OCI-M2 (cell line): ENCODE data around the gene ZNF260.
A peak's percentile ranks its signal among the peaks of the same experiment; 100 is the strongest.
"Not testable (repeated sequence)": the region's sequence is repeated elsewhere in the genome, so short reads cannot be mapped to it uniquely, and the experiment has no call there.

ENCODE experiments used
- DNase-seq: peaks from one replicate; lab custom pipeline; 2025; ENCODE audit not compliant: unreplicated experiment; lab: John Stamatoyannopoulos, UW

The ZNF260 gene

GRCh38 chr19:36528194-36528920 lies at the start of gene ZNF260:
TSS of gene ZNF260 (minus strand) at chr19:36528271. CDS start at chr19:36515238, 13,033 bp downstream.
- peak; percentile 100 for DNase-seq

- DNase-seq, result no peak
Measured at GRCh38 chr19:36577271-36577996, 49.4 kb upstream of the ZNF260 start.

- DNase-seq, result no peak
Measured at GRCh38 chr19:36574741-36575140, 46.7 kb upstream of the ZNF260 start.

GRCh38 chr19:36573895-36574720 lies 46.0 kb upstream of the ZNF260 start:
- DNase-seq, result no peak

- peak; percentile 99 for DNase-seq
Measured at GRCh38 chr19:36573020-36573894, 45.2 kb upstream of the ZNF260 start, which contains the start of gene ZNF529. TSS of gene ZNF529 (minus strand) at chr19:36573292. CDS start at chr19:36572346, 946 bp downstream.

- DNase-seq, result no peak
Measured at GRCh38 chr19:36572593-36573019, 44.5 kb upstream of the ZNF260 start.

- DNase-seq, result no peak
Measured at GRCh38 chr19:36564391-36564790, 36.3 kb upstream of the ZNF260 start.

GRCh38 chr19:36547001-36547732 lies 19.1 kb upstream of the ZNF260 start:
- peak; percentile 76 for DNase-seq

GRCh38 chr19:36528921-36529518 lies 949 bp upstream of the ZNF260 start:
- DNase-seq, result peak; percentile 95

GRCh38 chr19:36527873-36528193 lies 238 bp downstream of the ZNF260 start:
- no peak for DNase-seq

- no peak for DNase-seq
Measured at GRCh38 chr19:36527341-36527740, 730 bp downstream of the ZNF260 start.

- no peak for DNase-seq
Measured at GRCh38 chr19:36526581-36526980, 1.5 kb downstream of the ZNF260 start.

- no peak for DNase-seq
Measured at GRCh38 chr19:36524617-36525016, 3.5 kb downstream of the ZNF260 start.

- DNase-seq, result no peak
Measured at GRCh38 chr19:36514012-36514612, 14.0 kb downstream of the ZNF260 start.

GRCh38 chr19:36508325-36508724 lies 19.7 kb downstream of the ZNF260 start:
- no peak for DNase-seq

GRCh38 chr19:36501973-36502372 lies 26.1 kb downstream of the ZNF260 start:
- DNase-seq, result no peak

GRCh38 chr19:36497001-36497400 lies 31.1 kb downstream of the ZNF260 start:
- DNase-seq, result no peak

GRCh38 chr19:36492689-36493453 lies 35.2 kb downstream of the ZNF260 start:
- DNase-seq, result not testable (repeated sequence)
